HPDE6-E6E7 (cell line): Measurements from ENCODE around the gene AFM.
A peak's percentile ranks its signal among the peaks of the same experiment; 100 is the strongest.

Experiments
- DNase-seq: peaks from one replicate; pipeline ENCODE4 v3.0.0; 2011; ENCODE audit warnings: missing footprints; ENCODE audit errors: extremely low spot score

AFM gene

DNA sequence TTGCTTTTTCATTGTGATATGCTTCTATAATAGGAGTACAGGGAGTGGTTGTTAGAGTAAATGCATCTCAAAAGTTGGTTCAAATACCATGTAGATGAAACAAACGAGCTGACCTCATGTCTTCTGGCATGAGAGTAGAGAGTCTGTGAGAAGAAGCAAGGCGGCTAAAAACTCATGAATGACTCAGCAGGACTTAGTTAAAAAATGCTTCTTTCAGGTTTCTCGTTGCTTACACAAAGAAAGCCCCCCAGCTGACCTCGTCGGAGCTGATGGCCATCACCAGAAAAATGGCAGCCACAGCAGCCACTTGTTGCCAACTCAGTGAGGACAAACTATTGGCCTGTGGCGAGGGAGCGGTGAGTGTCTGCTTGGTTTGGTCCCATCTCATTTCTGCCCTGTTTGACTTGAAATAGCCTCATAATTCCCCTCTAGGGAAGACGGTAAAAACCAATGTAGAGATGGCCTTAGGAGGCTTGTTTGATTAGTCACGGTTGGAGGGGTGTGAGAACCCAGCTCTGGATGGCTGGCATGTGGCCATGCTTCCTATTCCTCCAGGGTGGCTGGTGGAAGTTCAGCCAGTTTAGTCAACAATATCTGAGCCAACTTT, 31.0 kb upstream of the AFM start:
- DNase-seq: peak; percentile 47

DNA sequence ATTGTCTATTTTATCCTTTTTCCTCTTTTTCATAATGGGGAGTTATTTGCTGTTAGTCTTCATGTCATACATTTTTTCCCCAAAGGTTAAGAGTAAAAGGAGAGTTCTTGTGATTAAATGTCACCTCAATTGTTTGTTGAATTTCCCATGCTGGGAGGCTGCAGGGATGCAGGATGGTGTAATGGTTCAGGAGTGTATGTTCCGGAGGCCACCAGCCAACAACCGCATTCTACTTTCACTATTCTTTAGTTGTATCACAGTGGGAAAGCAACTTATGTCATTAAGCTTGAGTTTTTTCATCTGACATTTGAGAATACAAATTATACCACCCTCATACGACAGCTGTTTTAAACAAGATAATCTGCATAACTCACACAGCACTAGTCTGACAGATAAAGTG, 30.1 kb upstream of the AFM start:
- DNase-seq: no peak

DNA sequence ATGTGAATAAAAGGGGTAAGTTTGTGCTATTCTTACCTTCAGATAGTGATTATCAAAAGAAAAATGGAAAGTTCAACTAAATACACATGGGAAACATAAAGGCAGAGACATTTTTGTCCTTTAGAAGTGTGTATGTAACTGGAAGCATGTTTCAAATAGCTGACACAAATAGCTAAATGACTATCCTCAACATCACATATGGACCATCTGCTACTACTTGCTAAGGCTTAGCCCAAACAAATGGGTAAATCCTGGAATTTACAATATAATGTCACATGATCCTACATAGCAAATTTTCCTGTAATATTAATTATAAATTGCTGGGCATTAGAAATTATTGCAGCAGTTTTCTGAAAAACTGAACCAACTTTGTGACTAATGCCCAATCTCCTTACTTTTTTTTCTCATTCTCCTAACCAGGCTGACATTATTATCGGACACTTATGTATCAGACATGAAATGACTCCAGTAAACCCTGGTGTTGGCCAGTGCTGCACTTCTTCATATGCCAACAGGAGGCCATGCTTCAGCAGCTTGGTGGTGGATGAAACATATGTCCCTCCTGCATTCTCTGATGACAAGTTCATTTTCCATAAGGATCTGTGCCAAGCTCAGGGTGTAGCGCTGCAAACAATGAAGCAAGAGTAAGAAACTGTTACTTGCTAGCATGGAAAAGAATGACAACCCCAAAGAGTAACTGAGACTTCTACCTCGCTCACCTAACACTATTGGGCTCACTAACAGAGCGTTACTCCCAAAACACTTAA, 29.4 kb upstream of the AFM start:
- no peak for DNase-seq

DNA sequence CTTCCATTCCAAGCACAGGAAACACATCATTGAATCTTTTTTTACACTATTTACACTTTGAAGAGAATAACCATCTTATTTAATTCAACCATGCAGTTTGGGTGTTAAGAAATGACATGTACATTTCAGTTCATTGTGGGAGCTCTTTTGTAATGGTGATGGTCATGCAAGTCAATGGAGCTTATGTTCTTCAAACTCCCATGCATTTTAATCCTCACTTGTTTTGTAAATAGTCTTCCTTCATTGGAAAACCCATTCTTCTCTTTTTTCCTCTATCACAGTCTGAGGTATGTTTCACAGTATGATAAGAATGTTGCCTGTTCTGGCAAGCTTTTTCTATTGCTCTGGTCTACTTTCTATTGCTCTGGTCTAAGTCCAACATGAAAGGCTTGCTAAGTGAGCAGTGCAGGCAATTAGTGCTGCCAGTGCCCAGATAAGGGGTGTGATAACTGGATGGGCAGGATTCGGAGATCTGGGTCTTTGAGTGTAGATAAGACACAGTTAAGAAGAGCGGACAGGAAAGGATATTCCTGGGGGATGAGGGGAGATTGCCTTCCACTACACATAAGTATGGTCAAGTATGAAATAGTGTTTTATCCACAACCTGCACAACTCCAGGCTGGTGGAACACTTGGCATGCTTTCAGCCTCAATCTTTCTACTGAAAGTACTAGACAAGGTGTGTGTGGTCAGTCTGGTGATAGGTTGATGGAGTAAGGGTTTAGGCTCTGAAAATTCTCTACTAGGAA, 28.4 kb upstream of the AFM start:
- DNase-seq: no peak

DNA sequence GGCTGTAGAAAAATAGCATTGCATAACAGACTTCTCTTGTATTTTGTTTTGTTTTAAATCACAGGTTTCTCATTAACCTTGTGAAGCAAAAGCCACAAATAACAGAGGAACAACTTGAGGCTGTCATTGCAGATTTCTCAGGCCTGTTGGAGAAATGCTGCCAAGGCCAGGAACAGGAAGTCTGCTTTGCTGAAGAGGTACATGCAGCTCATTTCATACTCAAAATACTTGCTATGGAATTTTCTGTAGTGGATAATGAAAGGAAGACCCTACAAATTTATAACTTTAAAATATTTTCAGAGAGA, 27.9 kb upstream of the AFM start:
- DNase-seq: no peak

DNA sequence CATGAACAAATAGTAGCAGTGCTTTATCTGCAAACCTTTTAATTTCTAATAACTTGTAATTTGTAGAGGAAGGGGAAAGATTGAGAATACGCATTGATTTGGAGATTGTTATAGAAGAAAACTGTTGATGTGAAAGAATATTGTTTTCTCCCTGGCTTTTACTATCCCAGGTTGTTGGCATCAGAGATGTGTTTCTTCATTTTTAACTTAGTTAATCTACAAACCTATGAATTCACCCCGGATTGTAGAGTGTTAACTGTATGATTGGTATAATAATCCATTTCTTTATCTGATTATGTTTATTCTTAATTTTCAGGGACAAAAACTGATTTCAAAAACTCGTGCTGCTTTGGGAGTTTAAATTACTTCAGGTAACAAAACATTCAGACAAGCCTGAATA, 26.6 kb upstream of the AFM start:
- DNase-seq: no peak

DNA sequence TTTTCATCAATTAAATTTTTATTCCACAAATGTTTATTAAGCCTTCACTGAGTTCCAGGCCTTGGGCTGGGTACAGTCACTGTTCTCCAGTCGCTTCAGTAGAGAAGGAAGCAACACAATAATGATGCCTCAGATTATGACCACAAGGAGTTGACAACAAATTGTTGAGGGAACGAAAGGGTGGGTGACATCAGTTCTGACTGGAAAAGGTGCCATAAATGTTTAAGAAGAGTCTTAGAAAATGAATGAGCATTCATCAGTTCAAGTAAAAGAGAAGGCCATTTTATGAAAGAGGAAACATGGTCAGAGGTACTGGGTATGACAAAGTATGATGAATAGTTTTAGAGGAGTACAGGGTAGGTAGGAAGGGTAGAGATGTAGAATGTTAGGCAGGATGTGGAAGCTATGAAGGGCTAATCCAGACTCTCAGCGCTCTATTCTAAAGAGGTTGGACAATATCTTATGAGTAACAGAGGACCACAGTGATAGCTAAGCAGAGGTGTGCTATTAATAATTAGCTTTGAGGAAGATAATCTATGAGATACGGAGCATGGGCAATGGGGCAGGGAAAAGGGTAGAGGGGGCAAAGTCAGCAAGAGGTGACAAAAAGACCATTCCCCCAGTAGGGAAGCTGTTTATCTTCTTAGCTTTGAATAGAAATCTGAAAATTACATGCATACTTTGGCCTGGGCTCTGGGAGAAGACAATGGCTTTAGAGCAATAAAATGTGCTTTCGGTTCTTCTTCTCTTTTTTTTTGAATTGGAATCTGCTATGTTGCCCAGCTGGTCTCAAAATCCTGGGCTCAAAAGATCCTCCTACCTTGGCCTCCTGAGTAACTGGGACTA, 25.1 kb upstream of the AFM start:
- DNase-seq: no peak

DNA sequence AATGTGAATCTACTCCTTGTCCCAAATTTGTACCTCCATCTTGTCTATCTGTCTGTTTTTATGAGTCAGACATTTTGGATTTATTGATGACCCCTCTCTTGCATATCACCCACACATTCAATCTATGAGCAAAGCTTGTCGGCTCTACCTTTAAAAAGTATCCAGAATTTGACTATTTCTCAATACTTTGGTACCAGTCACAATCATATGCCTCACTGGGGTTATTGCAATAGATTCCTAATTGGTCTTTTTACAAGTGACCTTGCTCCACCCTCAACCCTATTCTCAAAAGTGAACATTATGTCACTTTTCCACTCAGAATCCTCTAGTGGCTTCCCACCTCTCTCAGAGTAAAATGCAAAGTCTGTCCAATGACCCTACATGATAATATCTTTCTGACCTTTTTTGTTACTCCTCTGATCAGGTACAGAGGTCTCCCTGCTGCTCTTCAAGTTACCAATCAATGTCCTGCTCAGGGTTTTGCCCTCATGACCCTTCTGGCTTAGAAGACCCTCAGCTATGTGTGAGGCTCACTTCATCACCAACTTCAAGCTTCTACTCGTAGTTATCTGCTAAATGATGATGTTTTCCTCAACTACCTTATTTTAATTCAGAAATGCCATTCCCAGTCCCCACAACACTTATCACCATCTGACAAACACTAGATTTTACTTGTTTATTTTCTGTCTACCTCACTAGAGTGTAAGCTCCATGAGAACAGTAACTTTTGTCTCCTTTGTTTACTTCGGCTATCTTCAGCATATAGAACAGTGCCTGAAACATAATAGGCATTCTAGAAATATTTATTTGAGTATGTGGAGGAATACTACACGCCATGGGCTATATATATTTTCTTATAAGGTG, 23.1 kb upstream of the AFM start:
- DNase-seq: no peak

DNA sequence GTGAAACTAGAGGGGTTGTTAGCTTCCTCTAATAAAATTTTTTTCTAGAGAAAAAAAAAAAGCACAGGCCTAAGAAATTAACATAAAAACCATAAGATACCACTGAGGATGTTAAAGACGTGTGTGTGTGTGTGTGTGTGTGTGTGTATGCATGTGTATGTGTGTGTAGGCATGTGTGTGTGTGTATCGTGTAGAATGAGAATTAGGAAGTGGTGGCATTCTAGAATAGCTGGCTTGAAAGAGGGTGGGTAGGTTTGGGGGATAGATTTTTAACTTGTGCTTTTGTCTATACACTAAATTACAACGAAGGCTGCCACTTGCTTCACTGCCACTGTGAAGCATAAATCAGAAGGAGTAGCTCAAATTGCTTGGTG, 22.5 kb upstream of the AFM start:
- DNase-seq: no peak

DNA sequence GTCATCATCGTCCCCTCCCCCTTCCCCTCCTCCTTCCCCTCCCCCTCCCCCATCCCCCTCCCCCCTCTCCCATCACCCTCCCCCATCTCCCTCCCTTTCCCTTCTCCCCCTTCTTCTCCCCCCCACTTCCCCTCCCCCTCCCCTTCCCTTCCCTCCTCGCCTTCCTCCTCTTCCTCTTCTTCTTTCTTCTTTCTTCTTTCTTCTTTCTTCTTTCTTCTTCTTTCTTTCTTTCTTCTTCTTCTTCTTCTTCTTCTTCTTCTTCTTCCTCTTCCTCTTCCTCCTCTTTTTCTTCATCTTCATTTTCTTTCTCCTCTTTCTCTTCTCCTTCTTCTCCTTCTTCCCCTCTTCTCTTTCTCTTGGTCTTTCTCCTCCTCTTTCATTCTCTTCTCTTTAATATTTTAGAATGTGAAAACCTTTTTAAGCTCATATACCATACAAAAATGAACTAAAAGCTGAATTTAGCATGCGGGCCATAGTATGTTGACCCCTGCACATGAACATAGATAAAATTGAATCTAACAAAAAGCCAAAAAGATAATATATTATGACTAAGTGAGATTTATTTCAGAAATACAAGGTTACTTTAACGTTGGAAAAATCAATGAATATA, 20.5 kb upstream of the AFM start:
- DNase-seq: no peak

DNA sequence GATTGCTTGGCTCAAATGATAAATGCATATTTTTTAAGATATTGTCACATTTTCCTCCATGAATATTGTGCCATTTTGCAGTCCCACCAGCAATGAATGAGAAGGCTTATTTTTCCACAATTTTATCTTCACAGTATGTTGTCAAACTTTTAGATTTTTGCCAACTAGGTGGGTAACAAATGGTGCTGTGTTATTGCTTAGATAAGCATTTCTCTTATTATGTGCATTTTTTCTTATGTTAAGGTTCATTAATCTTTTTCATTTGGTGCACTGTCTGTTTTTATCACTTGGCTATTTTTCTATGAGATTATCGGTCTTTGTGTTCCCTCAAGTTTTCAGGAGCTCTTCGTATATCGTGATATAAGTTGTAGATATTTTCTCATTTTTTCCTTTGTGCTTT, 13.4 kb upstream of the AFM start:
- DNase-seq: no peak

DNA sequence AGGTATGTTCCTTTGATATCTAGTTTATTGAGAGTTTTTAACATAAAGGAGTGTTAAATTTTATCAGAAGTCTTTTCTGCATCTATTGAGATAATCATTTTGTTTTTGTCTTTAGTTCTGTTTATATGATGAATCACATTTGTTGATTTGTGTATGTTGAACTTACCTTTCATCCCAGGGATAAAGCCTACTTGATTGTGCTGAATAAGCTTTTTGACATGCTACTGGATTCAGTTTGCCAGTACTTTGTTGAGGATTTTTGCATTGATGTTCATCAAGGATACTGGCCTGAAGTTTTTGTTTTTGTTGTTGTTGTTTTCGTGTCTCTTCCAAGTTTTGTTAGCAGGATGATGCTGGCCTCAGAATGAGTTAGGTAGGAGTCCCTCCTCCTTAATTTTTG, 10.8 kb upstream of the AFM start:
- no peak for DNase-seq

DNA sequence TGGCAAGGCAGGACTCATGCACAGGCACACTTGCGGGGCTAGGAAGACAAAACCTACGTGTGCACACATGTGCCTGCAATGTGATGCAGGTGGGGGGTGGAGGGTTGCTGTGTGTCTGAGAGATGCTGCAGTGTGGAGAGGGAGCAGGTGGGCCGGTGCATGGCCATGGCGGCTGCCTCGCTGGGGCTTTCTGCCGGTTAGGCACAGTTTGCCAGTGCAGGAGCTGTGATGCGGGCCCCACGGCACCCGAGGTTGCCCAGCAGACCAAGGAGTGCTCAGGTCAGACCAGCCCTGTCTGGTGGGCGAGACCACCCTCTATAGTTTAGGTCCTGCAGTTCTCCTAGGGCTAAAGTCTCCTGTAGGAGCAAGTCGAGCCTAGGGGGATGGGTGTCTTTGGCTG, 4.4 kb upstream of the AFM start:
- DNase-seq: no peak

DNA sequence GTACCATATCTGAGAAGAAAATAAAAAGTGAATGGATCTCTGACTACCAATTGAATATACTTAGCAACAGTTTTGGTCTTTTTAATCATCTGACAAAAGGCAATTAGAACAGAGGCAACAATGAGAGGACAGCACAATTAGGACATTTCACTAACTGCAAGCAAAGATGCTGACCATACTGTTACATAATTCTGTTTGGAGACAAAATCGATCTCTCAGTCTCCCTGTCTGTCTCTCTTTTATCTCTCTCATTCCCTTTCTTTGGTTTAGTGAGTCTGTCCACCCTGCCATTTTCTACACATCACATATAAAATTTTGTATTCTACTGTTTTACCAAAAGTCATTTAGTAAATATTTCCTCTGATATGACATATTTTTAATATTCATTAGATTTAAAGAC, 2.2 kb upstream of the AFM start:
- no peak for DNase-seq

DNA sequence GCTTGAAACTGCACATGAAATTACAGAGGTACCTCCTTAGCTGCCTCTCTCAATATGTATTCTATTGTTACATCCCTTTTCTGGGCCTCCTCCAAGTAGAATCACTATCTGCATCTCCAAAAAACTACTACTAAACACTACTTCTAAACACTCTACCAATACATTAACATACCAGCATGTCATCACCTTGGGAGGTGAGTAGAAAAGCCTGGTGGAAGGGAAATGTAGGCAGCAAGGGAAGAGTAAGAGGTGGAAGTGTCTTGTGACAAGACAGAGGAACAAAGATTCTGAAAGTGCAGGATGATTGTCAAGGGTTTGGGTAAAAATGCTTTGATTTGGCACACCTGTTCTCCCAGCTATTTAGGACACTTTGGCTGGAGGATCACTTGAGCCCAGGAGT, 3.5 kb downstream of the AFM start:
- DNase-seq: no peak

DNA sequence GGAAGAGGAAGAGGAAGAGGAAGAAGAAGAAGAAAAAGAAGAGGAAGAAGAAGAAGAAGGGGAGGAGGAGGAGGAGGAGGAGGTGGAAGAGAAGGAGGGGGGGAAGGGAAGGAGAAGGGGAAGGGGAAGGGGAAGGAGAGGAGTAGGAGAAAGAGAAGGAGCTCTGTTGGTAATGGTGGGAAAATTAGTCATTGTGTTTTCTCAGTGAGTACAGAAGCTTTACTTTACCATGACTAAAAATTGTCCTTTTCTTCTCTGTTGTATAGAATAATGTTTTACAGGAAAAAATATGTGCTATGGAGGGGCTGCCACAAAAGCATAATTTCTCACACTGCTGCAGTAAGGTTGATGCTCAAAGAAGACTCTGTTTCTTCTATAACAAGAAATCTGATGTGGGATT, 4.1 kb downstream of the AFM start:
- no peak for DNase-seq

DNA sequence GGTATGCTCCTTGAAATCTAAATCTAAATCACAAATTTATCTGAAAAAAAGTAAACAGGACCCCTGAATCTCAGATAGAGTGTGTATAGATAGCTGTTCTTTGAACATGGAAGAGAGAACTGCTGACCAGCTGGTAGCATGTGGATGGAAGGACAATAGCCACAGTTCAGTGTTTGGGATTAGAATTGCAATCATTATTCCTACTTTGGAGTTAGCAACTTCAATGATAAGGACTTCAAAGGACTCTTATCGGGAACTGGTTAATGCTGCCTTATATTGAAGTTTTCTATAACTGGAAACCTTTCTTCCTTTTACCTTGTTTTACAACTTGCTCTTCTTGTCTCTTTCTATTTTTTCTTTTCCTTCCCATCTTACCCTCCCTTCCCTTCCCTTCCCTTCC, 5.0 kb downstream of the AFM start:
- no peak for DNase-seq

DNA sequence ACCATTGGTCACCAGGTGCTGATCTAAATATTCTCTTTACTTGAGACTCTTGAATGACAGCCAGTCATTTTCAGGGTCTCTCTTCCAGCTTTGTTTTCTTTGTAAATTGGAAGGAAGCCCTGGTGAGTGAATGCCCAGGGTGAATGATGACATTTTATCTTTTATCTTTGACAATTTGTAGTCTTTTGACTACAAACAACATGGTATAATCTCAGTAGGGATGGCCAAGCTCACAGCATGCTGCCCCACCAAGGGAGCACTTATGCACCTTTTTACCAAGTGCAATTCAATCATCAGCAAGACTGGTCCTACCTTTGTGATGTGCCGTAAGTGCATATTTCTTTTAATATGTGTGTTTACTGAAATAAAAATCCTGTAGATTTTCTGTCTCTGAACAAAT, 5.7 kb downstream of the AFM start:
- no peak for DNase-seq

DNA sequence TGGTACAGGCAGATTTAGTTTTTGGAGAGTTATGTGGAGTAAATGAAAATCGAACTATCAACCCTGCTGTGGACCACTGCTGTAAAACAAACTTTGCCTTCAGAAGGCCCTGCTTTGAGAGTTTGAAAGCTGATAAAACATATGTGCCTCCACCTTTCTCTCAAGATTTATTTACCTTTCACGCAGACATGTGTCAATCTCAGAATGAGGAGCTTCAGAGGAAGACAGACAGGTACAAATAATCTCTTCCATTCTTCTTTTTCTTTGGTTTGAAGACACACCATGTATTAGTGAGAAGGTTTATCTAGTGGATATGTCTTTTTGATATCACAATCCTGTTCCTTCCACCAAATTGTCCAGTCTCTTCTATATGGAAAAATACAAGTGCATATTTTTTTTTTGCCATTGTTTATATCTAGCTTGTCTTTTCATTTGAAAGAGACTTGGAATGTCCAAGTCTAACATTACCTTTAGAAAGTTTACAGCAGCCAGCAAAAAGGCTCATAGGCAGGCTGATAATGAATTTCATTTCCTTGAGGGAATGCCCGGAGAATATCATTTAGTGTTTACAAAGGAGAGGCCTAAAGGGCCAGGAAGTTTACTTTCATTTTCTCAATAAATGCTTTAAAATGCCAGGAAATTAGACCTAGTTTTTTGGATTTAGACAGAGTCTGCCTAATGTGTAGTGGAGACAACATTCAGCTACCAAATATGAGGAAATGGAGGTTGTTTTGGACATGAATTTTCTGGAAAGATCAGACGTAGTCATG, 18.6 kb downstream of the AFM start:
- DNase-seq: no peak

DNA sequence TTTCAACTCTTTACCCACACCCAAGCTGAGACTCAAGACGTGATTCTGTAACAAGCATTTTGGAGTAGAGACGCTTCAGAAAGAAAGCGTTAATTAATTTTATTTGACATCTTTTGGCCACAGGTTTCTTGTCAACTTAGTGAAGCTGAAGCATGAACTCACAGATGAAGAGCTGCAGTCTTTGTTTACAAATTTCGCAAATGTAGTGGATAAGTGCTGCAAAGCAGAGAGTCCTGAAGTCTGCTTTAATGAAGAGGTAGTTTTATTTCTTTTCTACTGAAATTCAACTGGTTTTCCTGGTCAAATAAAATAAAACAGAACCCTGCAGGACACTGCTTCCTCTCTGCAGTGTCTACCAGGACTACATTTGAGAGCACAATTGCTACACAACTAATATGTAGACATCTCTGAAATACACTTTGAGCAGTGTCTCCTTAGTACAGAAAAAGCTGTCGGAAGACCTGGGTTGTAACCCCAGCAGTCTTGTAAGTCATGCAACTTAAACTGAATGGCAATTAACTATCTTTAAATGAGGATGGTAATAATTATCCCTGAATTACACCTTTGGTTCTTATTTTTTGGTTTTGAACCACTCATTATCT, 20.2 kb downstream of the AFM start:
- DNase-seq: no peak
